HUES48 (cell line): Measurements from ENCODE around the gene MXRA5.

Experiments used
- H3K27ac ChIP-seq: one replicate; pipeline ENCODE4 v1.7.0; 2013; ENCODE audit warnings: low read depth, low read length, inconsistent platforms
- H3K27me3 ChIP-seq: 2 replicates; pipeline ENCODE4 v1.6.1; 2013; ENCODE audit warnings: mild to moderate bottlenecking, low read length; ENCODE audit not compliant: control insufficient read depth, insufficient read depth
- H3K36me3 ChIP-seq: 2 replicates; pipeline ENCODE4 v1.6.1; 2013; ENCODE audit warnings: low read length; ENCODE audit not compliant: control insufficient read depth, insufficient read depth
- H3K4me1 ChIP-seq: 2 replicates; pipeline ENCODE4 v1.6.1; 2013; ENCODE audit warnings: mild to moderate bottlenecking, low read length; ENCODE audit not compliant: control insufficient read depth, insufficient read depth
- H3K4me3 ChIP-seq: 2 replicates; pipeline ENCODE4 v1.5.1; 2013; ENCODE audit warnings: mild to moderate bottlenecking, low read depth, low read length
- H3K9ac ChIP-seq: 2 replicates; pipeline ENCODE4 v1.6.1; 2013; ENCODE audit warnings: mild to moderate bottlenecking, low read depth, low read length, moderate library complexity
- H3K9me3 ChIP-seq: 2 replicates; pipeline ENCODE4 v1.6.1; 2013; ENCODE audit warnings: low read length; ENCODE audit not compliant: control insufficient read depth, insufficient read depth

The MXRA5 gene

GRCh38 chrX:3271834-3272186, 74.6 kb downstream of the MXRA5 start:
- Histone ChIP-seq H3K9ac (no peak overlapping the region), H3K4me3 (no peak overlapping the region), H3K27me3 (no peaks in the 10 kb centered on the region), H3K9me3 (no peaks in the 10 kb centered on the region), H3K27ac (no peak overlapping the region), H3K4me1 (no peaks in the 10 kb centered on the region), H3K36me3 (no peaks in the 10 kb centered on the region)

- no peaks in the 10 kb centered on the region for H3K4me1 ChIP-seq
- no peak overlapping the region for H3K9ac ChIP-seq
- no peaks in the 10 kb centered on the region for H3K27me3 ChIP-seq
- no peaks in the 10 kb centered on the region for H3K36me3 ChIP-seq
- no peak overlapping the region for H3K27ac ChIP-seq
- no peak overlapping the region for H3K4me3 ChIP-seq
- no peaks in the 10 kb centered on the region for H3K9me3 ChIP-seq
Observed at GRCh38 chrX:3271183-3271833, 75.1 kb downstream of the MXRA5 start.

- H3K27ac ChIP-seq, result no peak overlapping the region
- no peaks in the 10 kb centered on the region for H3K9me3 ChIP-seq
- no peaks in the 10 kb centered on the region for H3K4me1 ChIP-seq
- no peak overlapping the region for H3K4me3 ChIP-seq
- H3K9ac ChIP-seq, result no peak overlapping the region
- H3K36me3 ChIP-seq, result no peaks in the 10 kb centered on the region
- no peaks in the 10 kb centered on the region for H3K27me3 ChIP-seq
Observed at GRCh38 chrX:3268829-3269228, 77.6 kb downstream of the MXRA5 start.

DNA sequence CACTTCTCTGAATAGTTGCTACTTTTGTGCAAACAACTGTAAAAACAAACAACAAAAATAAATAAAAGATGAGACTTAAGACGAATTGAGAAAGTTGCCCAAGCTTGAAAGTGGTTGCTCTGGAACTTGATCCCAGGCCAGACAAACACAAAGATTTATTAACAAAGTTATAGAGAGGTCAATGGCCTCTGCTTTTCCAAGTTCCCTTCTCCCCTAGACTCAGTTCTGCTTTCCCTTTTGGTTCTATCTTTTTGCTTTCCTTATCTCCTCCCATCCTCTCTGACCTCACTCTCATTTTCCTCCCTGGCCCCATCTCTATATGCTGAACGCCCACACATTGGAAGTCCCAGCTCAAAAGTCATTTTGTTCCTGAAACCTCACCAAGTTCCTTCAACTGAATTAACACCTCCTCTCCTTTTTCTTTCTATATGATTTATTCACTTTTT, 82.7 kb downstream of the MXRA5 start:
- no peaks in the 10 kb centered on the region for H3K4me1 ChIP-seq
- no peak overlapping the region for H3K9ac ChIP-seq
- H3K27me3 ChIP-seq, result 0 out of 2 replicates have a peak, but pooled peaks cover under 1% of the 10 kb centered on the region
- H3K9me3 ChIP-seq, result no peaks in the 10 kb centered on the region; the same call in none of the 2 replicates
- no peak overlapping the region for H3K4me3 ChIP-seq
- H3K27ac ChIP-seq, result no peak overlapping the region
- H3K36me3 ChIP-seq, result no peaks in the 10 kb centered on the region

DNA sequence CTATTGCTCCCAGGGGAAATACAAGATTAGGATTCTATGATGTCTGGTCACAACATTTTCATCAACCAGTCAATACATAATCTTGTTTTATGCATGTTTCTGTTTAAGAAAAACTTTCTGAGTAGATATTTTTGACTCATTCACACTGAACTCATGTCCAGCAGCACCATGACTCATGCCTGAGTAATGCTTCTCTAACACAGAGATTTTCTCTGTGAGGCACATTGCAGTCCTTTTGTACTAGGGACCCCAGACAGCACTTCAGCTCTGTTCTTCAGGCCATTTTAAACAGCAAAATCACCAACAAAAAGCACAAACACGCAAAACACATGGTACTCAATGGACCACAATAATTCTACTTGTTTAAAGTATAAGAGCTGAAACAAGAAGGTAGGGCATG, 83.6 kb downstream of the MXRA5 start:
- Histone ChIP-seq H3K27ac (no peak overlapping the region), H3K9ac (no peak overlapping the region), H3K4me3 (no peak overlapping the region)

More for the DNA sequence above, 83.6 kb downstream of the MXRA5 start:
- no peaks in the 10 kb centered on the region for H3K4me1 ChIP-seq
- H3K36me3 ChIP-seq, result no peaks in the 10 kb centered on the region
- 0 out of 2 replicates have a peak, but pooled peaks cover 3% of the 10 kb centered on the region for H3K27me3 ChIP-seq
- H3K9me3 ChIP-seq, result no peaks in the 10 kb centered on the region; the same call in none of the 2 replicates
